HepG2 (cell line): ENCODE measurements around the gene PPOX. TPM values are rescaled to one million over a fixed set of nuclear protein-coding genes. Genes with fewer than 3 reads are reported as not detected.

Source experiments
- ATAC-seq: fragments of 200-7000 bp; cut with Tn5 transposase; 3 replicates; pipeline ENCODE4 v1.9.1; 2020; ENCODE audit warnings: mild to moderate bottlenecking, moderate library complexity
- BruUV-seq: library from RNA; stranded (reverse); fragments of 400-500 nt; replicated peaks from 2 replicates; lab custom pipeline; 2021; lab: Mats Ljungman, UMichigan
- CTCF ChIA-PET: fragments of 300-600 bp; formaldehyde crosslinking; extraction: SDS; loops from one replicate; lab custom pipeline; 2021; ENCODE audit warnings: low total read pairs, inconsistent platforms, low intra/inter-chr PET ratio; lab: Yijun Ruan, JAX
- POLR2A ChIA-PET: fragments of 350-600 bp; sonication (Branson Sonifier 250); formaldehyde crosslinking; loops from one replicate; lab custom pipeline; 2020; ENCODE audit warnings: antibody characterized with exemption, inconsistent platforms; lab: Yijun Ruan, JAX
- DNase-seq: peaks from one replicate; pipeline ENCODE4 v3.0.0-alpha.2; 2015; ENCODE audit warnings: low spot score
- FAIRE-seq: peaks from 3 replicates; lab custom pipeline; 2011; peaks lifted over from hg19 to GRCh38; lab: Jason Lieb, UNC
- H2AFZ ChIP-seq: one replicate; pipeline ENCODE4 v1.6.1; 2011; ENCODE audit warnings: low read length, inconsistent platforms
- H3K27ac ChIP-seq: fragments of 300-600 bp; 3 replicates; pipeline ENCODE4 v1.8.0; 2011; ENCODE audit warnings: mixed run types, mild to moderate bottlenecking, mixed read lengths, low read length, inconsistent platforms; ENCODE audit not compliant: insufficient read depth; ENCODE audit errors: extremely low read length
- H3K27me3 ChIP-seq, 2 experiments: fragments of 200-600 bp in 1 of 2; 2 replicates in 1 of 2; 3 replicates in 1 of 2; pipeline versions ENCODE4 v1.6.0 to v1.8.0; 2011; ENCODE audit warnings: low read length in 2 of 2, mild to moderate bottlenecking in 2 of 2, moderate library complexity in 2 of 2, inconsistent platforms in 1 of 2; ENCODE audit not compliant: insufficient read depth in 2 of 2, control insufficient read depth in 1 of 2
- H3K36me3 ChIP-seq, 2 experiments: fragments of 200-600 bp in 1 of 2; replicated peaks in 1 of 2; 2 replicates in 1 of 2; 3 replicates in 1 of 2; pipeline versions ENCODE4 v1.5.1 to v1.8.0; 2011; ENCODE audit warnings: low read length in 2 of 2, inconsistent platforms in 1 of 2; ENCODE audit not compliant: insufficient read depth in 2 of 2, control insufficient read depth in 1 of 2
- H3K4me1 ChIP-seq: 2 replicates; pipeline ENCODE4 v1.5.1; 2012; ENCODE audit warnings: low read length, inconsistent platforms; ENCODE audit not compliant: insufficient read depth
- H3K4me2 ChIP-seq: 2 replicates; pipeline ENCODE4 v1.6.0; 2011; ENCODE audit warnings: low read depth, low read length, inconsistent platforms
- H3K4me3 ChIP-seq, 3 experiments: fragments of 200-600 bp in 1 of 3; sonication (generic), shearing (Covaris generic) in 1 of 3; replicated peaks in 1 of 3; 2 replicates each; pipeline ENCODE4 v1.5.1; 2011 to 2016; ENCODE audit warnings: low read length in 3 of 3, inconsistent platforms in 2 of 3, low read depth in 2 of 3, mild to moderate bottlenecking in 2 of 3, control low read depth in 1 of 3, mixed read lengths in 1 of 3; ENCODE audit not compliant: insufficient read depth in 1 of 3
- H3K79me2 ChIP-seq: one replicate; pipeline ENCODE4 v1.6.1; 2011; ENCODE audit warnings: low read length, inconsistent platforms; ENCODE audit not compliant: insufficient read depth
- H3K9ac ChIP-seq: 2 replicates; pipeline ENCODE4 v1.6.0; 2011; ENCODE audit warnings: mild to moderate bottlenecking, low read depth, low read length, inconsistent platforms; ENCODE audit not compliant: insufficient read depth
- H3K9me3 ChIP-seq: 2 replicates; pipeline ENCODE4 v1.5.1; 2012; ENCODE audit warnings: mild to moderate bottlenecking, low read length
- H4K20me1 ChIP-seq: 2 replicates; pipeline ENCODE4 v1.6.0; 2011; ENCODE audit warnings: inconsistent platforms, mild to moderate bottlenecking, low read length, moderate library complexity; ENCODE audit not compliant: insufficient read depth
- ATRX ChIP-seq: sonication (generic); formaldehyde crosslinking; IDR thresholded peaks from 2 replicates; pipeline ENCODE4 v1.4.0; 2020; ENCODE audit warnings: missing genetic modification reagents, borderline replicate concordance
- JDP2 ChIP-seq: sonication (generic); formaldehyde crosslinking; IDR thresholded peaks from 2 replicates; pipeline ENCODE4 v1.8.1; 2022; ENCODE audit warnings: missing genetic modification reagents, borderline replicate concordance
- KDM4B ChIP-seq: sonication (generic); formaldehyde crosslinking; IDR thresholded peaks from 2 replicates; pipeline ENCODE4 v1.4.0; 2020; ENCODE audit warnings: missing genetic modification reagents
- RBM22 ChIP-seq: fragments of 200-400 bp; formaldehyde crosslinking; optimal IDR thresholded peaks from 2 replicates; pipeline ENCODE3; 2017; ENCODE audit warnings: mild to moderate bottlenecking, low read length, moderate library complexity
- ZNF136 ChIP-seq: sonication (generic); formaldehyde crosslinking; IDR thresholded peaks from 2 replicates; pipeline ENCODE4 v1.8.1; 2022; ENCODE audit warnings: low read depth, mild to moderate bottlenecking, moderate library complexity, missing genetic modification reagents
- ZNF138 ChIP-seq: sonication (generic); formaldehyde crosslinking; IDR thresholded peaks from 2 replicates; pipeline ENCODE4 v1.5.0; 2020; ENCODE audit warnings: mild to moderate bottlenecking, low read depth, missing genetic modification reagents
- ZNF572 ChIP-seq: sonication (generic); formaldehyde crosslinking; IDR thresholded peaks from 2 replicates; pipeline ENCODE4 v1.5.1; 2020; ENCODE audit warnings: mild to moderate bottlenecking, missing genetic modification reagents
- ZNF7 ChIP-seq: IDR thresholded peaks from 2 replicates; pipeline ENCODE4 v1.6.1; 2016; ENCODE audit warnings: missing biosample characterization, missing genetic modification reagents
- WGBS: methylation state at CpG from one replicate; pipeline ENCODE4 v1.1.6; 2017; ENCODE audit warnings: low lambda C conversion rate; 5-methylcytosine and 5-hydroxymethylcytosine counted together
- in situ Hi-C: cut with HindIII; loops from 2 replicates; pipeline ENCODE4 v1.10.0; 2017; ENCODE audit warnings: low pct_unique_long_range_greater_than_20kb; ENCODE audit not compliant: extremely low pct_ligation_motif_present
- intact Hi-C: fragments of 100-400 bp; cut with micrococcal nuclease; formaldehyde crosslinking; loops from one replicate; pipeline ENCODE4 v1.10.0; 2022; ENCODE audit not compliant: unreplicated experiment
- polyA plus RNA-seq, 8 experiments: library from polyadenylated mRNA; depleted of rRNA in 3 of 8; stranded (reverse) in 7 of 8; unstranded in 1 of 8; fragments of >200 nt; fragmentation: Illumina TruSeq in 4 of 8; extraction: Trizol in 4 of 8; gene quantifications; 2 replicates each; pipeline versions ENCODE4 v1.2.1 to v1.2.3, GENCODE V29; 2011 to 2016; ENCODE audit warnings: low read depth in 4 of 8, missing spikeins in 1 of 8, mixed read lengths in 1 of 8; ENCODE audit not compliant: insufficient read depth in 1 of 8
- total RNA-seq, 5 experiments: library from RNA; depleted of rRNA; stranded (reverse); fragments of >200 nt; fragmentation: Illumina TruSeq; extraction: Trizol; gene quantifications; 2 replicates each; pipeline ENCODE4 v1.2.3, GENCODE V29; 2016; ENCODE audit warnings: low read depth in 1 of 5
- TF ChIP-seq, protein P1 (sequence below): sonication (generic); formaldehyde crosslinking; IDR thresholded peaks from 2 replicates; pipeline ENCODE4 v1.4.0; 2020; ENCODE audit warnings: missing genetic modification reagents, mild to moderate bottlenecking, borderline replicate concordance
- TF ChIP-seq, protein P2 (sequence below): sonication (generic); formaldehyde crosslinking; IDR thresholded peaks from 2 replicates; pipeline ENCODE4 v1.4.0; 2020; ENCODE audit warnings: low read depth, missing genetic modification reagents
- TF ChIP-seq, protein P3 (sequence below): sonication (generic); formaldehyde crosslinking; IDR thresholded peaks from 2 replicates; pipeline ENCODE4 v1.8.0; 2022; ENCODE audit warnings: missing genetic modification reagents, mild to moderate bottlenecking, moderate library complexity, borderline replicate concordance
- TF ChIP-seq, protein P4 (sequence below): sonication (generic); formaldehyde crosslinking; IDR thresholded peaks from 2 replicates; pipeline ENCODE4 v1.5.1; 2020; ENCODE audit warnings: missing genetic modification reagents, mild to moderate bottlenecking, borderline replicate concordance

The PPOX gene
- total and polyA plus RNA-seq, 2 of the 13 experiments (the other 11 are each of a cell fraction or from before 2014, with no cell fraction given): 15.5 to 27.7 TPM

DNA sequence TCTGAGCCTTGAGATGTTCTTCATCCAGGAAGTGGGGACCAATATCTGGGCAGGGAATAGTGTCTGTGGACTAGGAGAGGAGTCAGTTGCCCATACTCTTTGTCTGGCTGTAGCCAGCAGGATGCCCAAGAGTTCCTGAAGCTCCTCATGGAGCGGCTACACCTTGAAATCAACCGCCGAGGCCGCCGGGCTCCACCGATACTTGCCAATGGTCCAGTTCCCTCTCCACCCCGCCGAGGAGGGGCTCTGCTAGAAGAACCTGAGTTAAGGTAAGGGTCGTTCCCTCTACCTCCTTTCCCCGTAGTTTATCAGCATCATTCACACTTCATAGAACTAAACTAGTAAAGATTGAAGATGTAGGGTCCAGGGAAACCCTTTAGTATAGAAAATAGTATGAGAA, 3.4 kb upstream of the PPOX start (continued):
- TF ChIP-seq, protein P1, sequence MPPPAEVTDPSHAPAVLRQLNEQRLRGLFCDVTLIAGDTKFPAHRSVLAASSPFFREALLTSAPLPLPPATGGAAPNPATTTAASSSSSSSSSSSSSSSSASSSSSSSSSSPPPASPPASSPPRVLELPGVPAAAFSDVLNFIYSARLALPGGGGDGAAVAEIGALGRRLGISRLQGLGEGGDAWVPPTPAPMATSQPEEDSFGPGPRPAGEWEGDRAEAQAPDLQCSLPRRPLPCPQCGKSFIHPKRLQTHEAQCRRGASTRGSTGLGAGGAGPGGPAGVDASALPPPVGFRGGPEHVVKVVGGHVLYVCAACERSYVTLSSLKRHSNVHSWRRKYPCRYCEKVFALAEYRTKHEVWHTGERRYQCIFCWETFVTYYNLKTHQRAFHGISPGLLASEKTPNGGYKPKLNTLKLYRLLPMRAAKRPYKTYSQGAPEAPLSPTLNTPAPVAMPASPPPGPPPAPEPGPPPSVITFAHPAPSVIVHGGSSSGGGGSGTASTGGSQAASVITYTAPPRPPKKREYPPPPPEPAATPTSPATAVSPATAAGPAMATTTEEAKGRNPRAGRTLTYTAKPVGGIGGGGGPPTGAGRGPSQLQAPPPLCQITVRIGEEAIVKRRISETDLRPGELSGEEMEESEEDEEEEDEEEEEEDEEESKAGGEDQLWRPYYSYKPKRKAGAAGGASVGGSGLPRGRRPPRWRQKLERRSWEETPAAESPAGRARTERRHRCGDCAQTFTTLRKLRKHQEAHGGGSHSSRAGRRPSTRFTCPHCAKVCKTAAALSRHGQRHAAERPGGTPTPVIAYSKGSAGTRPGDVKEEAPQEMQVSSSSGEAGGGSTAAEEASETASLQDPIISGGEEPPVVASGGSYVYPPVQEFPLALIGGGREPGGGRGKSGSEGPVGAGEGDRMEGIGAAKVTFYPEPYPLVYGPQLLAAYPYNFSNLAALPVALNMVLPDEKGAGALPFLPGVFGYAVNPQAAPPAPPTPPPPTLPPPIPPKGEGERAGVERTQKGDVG (CRISPR knock-in tag): no peak
- no peak for TF ChIP-seq ZNF7 (CRISPR knock-in tag)
- no peak for TF ChIP-seq ZNF572 (CRISPR knock-in tag)

DNA sequence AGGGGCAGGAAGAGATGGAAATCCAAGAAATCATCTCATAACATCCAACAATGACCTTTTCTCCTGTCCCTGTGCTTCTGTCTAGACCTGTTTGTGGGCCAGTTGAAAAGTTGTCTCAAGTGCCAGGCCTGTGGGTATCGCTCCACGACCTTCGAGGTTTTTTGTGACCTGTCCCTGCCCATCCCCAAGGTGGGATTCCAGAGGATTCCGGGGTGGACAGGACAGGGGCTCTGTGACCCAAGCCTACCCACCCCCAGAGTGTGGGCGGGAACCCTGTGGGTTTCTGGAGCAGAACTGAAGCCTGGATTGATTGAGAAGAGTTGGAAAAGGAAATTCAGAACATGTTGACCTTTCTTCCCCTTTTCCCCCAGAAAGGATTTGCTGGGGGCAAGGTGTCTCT, 2.4 kb upstream of the PPOX start:
- Histone ChIP-seq H3K27me3 (no peaks in the 10 kb centered on the region; a peak in 1 of 5 replicates), H2AFZ (no peak overlapping the region), H3K27ac (no peak overlapping the region), H3K36me3 (peaks cover 9 to 34% of the 10 kb centered on the region in 2 experiments; a peak in 4 of 5 replicates), H3K9me3 (no peaks in the 10 kb centered on the region), H4K20me1 (no peaks in the 10 kb centered on the region), H3K79me2 (peaks cover 10% of the 10 kb centered on the region), H3K4me3 (no peak overlapping the region), H3K9ac (no peak overlapping the region), H3K4me2 (no peak overlapping the region), H3K4me1 (peaks cover 41% of the 10 kb centered on the region)
- CTCF ChIA-PET: no interaction called here
- ATAC-seq (no peak), FAIRE-seq (no peak), DNase-seq (no peak)
- POLR2A ChIA-PET: interaction anchor here (2.9 kb wide), 1 partner anchor 9 kb away, joined by 30 read pairs; the partner anchor contains the start of gene UFC1
- intact Hi-C loops (no loop called here), in situ Hi-C loops (no loop called here)
- no TSS peak for BruUV-seq
- 92% methylated on average over 5 of the region's 5 CpGs for WGBS
- TF ChIP-seq RBM22 (no peak), KDM4B (CRISPR knock-in tag) (no peak), ZNF138 (CRISPR knock-in tag) (no peak), ZNF136 (CRISPR knock-in tag) (no peak), ATRX (CRISPR knock-in tag) (no peak), JDP2 (CRISPR knock-in tag) (no peak)
- TF ChIP-seq, protein P2, sequence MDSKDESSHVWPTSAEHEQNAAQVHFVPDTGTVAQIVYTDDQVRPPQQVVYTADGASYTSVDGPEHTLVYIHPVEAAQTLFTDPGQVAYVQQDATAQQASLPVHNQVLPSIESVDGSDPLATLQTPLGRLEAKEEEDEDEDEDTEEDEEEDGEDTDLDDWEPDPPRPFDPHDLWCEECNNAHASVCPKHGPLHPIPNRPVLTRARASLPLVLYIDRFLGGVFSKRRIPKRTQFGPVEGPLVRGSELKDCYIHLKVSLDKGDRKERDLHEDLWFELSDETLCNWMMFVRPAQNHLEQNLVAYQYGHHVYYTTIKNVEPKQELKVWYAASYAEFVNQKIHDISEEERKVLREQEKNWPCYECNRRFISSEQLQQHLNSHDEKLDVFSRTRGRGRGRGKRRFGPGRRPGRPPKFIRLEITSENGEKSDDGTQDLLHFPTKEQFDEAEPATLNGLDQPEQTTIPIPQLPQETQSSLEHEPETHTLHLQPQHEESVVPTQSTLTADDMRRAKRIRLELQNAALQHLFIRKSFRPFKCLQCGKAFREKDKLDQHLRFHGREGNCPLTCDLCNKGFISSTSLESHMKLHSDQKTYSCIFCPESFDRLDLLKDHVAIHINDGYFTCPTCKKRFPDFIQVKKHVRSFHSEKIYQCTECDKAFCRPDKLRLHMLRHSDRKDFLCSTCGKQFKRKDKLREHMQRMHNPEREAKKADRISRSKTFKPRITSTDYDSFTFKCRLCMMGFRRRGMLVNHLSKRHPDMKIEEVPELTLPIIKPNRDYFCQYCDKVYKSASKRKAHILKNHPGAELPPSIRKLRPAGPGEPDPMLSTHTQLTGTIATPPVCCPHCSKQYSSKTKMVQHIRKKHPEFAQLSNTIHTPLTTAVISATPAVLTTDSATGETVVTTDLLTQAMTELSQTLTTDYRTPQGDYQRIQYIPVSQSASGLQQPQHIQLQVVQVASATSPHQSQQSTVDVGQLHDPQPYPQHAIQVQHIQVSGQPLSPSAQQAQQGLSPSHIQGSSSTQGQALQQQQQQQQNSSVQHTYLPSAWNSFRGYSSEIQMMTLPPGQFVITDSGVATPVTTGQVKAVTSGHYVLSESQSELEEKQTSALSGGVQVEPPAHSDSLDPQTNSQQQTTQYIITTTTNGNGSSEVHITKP (CRISPR knock-in tag): no peak
- TF ChIP-seq, protein P3, sequence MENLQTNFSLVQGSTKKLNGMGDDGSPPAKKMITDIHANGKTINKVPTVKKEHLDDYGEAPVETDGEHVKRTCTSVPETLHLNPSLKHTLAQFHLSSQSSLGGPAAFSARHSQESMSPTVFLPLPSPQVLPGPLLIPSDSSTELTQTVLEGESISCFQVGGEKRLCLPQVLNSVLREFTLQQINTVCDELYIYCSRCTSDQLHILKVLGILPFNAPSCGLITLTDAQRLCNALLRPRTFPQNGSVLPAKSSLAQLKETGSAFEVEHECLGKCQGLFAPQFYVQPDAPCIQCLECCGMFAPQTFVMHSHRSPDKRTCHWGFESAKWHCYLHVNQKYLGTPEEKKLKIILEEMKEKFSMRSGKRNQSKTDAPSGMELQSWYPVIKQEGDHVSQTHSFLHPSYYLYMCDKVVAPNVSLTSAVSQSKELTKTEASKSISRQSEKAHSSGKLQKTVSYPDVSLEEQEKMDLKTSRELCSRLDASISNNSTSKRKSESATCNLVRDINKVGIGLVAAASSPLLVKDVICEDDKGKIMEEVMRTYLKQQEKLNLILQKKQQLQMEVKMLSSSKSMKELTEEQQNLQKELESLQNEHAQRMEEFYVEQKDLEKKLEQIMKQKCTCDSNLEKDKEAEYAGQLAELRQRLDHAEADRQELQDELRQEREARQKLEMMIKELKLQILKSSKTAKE (CRISPR knock-in tag): no peak
- TF ChIP-seq, protein P4, sequence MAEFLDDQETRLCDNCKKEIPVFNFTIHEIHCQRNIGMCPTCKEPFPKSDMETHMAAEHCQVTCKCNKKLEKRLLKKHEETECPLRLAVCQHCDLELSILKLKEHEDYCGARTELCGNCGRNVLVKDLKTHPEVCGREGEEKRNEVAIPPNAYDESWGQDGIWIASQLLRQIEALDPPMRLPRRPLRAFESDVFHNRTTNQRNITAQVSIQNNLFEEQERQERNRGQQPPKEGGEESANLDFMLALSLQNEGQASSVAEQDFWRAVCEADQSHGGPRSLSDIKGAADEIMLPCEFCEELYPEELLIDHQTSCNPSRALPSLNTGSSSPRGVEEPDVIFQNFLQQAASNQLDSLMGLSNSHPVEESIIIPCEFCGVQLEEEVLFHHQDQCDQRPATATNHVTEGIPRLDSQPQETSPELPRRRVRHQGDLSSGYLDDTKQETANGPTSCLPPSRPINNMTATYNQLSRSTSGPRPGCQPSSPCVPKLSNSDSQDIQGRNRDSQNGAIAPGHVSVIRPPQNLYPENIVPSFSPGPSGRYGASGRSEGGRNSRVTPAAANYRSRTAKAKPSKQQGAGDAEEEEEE (CRISPR knock-in tag): no peak
